ENCODE results near the gene GOLT1A. TPM values are rescaled to one million over a fixed set of nuclear protein-coding genes. Genes with fewer than 3 reads are reported as not detected.

The GOLT1A gene
- total and polyA plus RNA-seq, 2 of the 8 experiments (the other 6 are each of a cell fraction or from before 2014, with no cell fraction given), result 7.5 to 8.5 TPM

DNA sequence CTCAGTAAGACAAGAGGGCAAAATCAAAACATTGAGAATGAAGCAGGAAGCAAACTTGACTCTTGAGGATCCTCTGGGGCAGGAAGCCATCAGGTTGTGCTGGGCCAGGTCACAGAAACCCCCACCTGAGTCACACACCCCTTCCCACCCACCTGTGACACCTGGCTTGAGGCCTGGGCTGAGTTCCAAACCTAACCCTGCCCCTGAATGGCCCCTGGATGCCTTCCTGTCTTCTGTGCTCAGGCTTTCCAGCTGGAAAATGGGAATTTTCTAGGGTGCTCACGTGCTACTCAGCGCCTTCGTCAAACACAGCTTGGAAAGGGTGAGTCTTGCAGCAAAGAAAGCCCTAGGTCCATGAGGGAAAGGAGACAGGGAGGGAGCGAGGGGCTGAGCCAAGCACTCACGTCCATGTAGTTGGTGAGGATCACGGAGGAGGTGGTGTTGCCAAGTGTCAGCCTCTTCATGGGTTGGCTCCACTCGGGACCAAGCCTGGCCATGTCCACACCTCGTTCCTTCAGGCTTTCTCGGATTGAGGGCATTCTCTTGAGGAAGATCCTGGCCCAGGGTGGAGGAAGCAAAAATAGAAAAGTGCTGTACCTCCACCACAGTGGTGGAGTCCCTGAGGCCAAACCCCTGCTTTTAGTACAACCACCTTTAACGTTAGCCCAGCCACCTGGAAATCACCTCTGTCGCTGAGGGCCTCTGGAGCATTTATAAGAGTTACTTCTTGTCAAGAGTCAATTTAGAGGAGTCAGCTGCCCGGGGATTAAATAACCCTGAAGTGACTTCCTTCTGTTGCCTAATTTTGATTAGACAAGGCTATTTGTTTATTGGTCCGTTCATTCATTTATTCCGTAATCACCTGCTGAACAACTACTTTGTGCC, 51.9 kb downstream of the GOLT1A start (continued):
- no peak for TF ChIP-seq CEBPB (IDR thresholded peaks at IDR 0.05; ENCODE audit: low read depth, low read length)
